ENCODE data around the gene TEX12.

DNA sequence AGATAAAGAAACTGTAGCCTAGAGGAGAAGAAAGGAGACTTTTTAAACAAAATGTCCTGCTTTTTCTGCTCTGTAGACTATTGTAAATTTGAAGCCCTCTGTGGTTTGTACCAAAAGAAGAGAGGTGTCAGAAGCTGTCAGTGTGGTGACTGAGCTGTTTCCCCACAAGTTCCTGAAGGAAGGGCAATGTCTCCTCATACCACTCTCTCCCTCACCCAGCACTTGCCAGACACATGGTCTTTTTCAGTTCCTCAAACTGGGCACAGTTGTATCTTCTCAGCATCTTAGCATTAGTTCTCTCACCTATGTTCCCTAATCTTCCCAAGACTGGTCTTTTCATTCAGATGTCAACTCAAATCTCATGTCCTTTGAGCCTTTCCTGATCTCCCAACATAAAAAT is 12.4 kb downstream of the TEX12 start:
- no peak for TF ChIP-seq POLR2A (IDR thresholded peaks at IDR 0.05)
- TF ChIP-seq CTCF (IDR thresholded peaks at IDR 0.05) = no peak

Data from upper lobe of left lung (tissue), 4 donors.